HG02885 (cell line): Measurements from ENCODE around the gene GIPC3.
A peak's percentile ranks its signal among the peaks of the same experiment; 100 is the strongest.
"Not testable (repeated sequence)": the region's sequence is repeated elsewhere in the genome, so short reads cannot be mapped to it uniquely, and the experiment has no call there.

ENCODE experiments used
- ATAC-seq: cut with Tn5 transposase; IDR thresholded peaks from one replicate; pipeline ENCODE4 v1.9.1; 2021; ENCODE audit warnings: mild to moderate bottlenecking; ENCODE audit not compliant: unreplicated experiment, poor library complexity

Gene GIPC3

DNA sequence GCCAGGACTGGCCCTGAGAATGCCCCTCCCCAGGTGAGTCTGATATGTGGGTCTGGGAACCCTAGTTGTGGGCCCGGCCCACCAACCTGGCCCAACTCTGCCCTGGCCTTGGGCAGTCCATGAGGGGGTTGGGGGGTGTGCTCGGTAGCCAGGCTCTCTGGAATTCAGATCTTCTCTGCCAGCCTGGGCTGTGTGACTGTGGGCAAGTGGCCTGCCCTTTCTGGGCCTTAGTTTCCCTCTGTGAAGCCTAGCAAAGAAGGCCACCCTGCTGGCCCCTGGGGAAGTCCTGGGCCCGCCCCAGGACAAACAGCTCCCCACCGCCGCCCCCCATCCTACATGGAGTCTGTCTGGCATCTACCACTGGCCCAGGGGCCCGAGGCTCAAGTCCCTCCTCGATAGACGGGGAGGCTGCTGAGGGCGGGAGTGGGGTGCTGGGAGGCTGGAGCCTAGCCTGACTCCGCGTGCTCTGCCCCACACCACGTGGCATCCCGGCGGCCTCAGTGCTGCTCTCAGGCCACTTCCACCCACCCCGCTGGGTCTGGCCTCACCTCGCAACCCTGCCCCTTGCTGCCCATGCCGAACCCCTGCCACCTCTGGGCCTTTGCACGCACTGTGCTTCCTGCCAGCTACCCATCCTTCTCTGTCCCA is 29.7 kb downstream of the GIPC3 start:
- no peak for ATAC-seq

DNA sequence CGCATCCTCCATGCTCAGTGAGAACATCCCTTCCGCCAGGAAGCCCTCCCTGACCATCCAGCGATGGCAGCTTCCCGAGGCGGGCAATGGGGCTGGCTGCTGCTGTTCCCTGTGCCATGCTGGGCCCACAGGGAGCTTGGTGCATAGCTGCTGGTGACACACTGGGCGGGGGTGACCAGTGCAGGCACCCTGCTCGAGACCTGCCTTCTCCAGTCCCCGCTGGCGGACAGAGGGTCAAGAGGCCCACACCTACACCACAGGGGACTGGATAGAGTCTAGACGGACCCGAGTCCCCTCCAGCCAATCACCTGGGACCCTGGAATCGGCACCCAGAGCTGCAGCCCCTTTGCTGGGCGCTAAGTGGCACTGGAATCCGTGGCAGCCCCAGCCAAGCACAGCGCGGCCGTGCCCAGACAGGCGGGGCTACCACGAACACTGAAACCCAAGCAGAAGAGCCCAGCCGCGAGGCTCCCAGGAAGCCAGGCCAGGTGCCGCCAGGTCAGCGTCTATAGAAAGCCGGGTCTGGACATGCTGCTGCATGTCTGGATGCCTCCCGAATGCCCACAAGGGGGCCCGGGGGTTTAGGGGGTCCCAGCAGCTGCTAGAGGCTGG is 30.4 kb downstream of the GIPC3 start:
- ATAC-seq, result no peak

DNA sequence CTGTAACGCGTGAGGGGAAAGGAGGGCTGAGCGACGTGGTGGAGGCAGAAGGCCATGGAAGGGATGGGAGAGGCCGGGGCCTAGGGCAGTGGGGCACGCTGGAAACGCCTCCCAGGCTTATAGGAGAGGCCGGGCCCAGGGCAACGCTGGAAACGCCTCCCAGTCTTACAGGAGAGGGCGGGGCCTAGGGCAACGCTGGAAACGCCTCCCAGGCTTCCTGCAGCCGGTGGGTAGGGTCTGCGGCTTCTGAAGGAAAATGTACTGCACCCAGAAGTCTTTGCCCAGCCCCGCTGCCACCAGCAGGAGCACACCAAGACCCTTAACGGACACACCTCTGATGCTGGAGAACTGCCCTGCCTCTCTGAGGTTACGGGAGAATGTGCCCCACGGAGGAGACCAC is 32.2 kb downstream of the GIPC3 start:
- no peak for ATAC-seq

DNA sequence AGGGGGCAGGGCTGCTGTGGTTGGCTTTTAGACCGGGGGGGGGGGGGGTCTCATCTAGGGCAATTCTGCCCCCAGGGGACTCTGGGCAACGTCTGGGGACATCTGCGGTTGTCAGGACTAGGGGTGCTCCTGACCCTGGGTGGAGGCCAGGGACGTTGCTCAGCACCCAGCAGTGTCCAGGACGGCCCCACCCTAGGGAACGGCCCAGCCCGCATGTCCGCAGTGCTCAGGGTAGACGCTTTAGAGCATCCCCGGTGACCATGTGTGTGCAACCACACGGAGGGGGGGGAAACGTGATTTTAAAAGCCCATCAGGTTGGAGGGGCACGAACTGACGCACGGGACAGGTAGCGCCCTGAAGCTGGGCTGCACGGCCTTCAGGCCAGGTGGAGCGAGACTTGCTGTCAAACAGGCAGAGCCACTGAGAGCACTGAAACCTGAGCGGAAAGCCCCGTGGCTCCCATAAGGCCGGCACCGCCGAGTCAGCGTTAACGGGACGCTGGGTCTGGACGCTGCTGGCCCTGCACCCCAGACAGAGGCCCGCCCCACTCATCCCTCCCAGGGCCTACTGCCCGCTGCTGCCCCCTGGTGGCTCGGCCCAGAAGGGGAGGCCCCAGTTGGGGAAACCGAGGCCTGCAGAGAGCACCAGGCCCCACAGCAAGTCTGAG is 33.0 kb downstream of the GIPC3 start:
- no peak for ATAC-seq

DNA sequence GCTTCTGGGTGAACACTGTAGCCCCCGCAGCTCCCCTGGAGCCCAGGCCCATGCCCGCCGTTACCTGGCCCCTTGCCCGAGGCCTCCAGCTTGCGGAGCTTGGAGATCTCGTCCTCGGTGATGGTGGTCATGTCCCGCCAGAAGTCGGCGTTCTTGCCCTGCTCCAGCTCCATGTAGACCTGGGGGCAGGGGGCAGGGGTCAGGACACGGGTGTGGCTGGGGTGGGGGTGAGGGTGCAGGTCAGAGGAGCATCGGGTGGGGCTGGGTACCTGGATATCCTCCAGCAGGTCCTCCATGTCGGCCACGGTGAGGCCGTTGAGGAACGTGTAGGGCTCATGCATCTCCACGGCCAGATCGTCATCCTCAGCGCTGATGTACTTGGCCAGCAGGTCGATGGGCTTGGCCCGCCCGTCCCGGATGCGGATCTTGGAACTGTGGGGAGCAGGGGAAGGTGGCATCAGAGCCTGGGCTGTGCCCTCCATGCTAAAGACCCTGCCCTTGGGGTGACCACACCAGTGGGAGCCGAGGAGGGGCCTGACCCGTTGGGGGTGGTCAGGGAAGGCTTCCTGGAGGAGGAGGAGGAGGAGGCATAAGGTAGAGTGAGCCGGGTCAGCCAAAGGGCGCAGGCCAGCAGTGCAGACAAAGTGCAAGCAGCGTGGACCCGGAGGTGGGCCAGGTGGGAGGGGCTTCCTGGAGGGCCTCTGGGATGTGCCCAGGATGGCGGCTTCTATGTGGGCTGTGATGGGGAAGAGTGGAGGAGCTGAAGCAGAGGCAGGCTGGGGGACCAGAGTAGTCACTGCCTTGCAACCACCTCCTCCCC is 33.7 kb downstream of the GIPC3 start:
- ATAC-seq, result no peak

DNA sequence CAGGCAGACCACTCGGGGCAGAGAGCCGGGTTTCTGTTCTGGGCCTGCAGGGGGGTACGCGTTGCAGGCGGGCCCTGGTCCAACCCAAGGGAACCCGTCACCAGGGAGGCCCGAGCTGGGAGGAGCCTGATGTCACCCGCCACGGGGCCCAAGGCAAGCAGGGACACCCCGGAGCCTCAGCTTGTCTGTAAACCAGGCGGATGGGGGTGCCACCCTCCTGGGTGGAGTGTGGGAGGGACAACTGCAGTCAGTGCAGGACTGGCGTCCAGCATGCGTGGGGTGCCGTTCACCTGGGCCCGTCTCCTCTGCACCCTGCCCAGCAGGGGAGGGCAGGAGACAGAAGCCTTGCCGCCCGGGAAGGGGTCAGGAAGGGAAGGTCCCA is 34.3 kb downstream of the GIPC3 start:
- ATAC-seq, result no peak

DNA sequence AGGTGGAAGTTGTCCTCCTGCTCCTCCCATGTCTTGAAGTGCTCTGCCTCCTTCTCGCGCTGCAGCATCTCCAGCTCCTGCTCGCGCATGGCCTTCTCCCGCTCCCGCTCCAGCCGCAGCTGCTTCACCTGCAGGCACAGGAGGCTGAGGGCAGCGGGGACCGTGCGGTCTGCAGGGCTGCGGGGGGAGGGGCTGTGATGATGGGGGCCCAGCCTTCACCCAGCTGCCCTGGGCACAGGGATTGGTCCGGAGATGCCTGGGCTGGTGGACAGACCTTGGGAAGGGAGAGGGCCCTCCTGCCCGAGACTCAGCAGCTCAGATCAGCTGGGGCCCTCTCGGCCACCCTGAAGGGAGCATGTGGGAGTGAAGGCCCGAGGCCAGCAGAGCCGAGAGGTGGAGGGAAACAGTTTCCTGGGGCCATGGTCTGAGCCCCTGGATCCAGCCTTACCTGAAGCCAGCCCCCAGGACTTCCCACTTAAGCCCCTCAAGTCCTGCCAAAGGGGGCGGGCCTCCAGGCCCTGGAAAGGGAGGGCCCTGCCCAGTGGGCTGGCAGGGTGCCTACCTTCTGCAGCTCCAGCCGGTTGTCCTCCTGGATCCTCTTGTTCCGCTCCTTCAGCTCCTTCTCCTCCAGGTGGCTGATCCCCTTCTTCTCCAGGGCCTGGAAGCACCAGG is 35.0 kb downstream of the GIPC3 start:
- no peak for ATAC-seq

DNA sequence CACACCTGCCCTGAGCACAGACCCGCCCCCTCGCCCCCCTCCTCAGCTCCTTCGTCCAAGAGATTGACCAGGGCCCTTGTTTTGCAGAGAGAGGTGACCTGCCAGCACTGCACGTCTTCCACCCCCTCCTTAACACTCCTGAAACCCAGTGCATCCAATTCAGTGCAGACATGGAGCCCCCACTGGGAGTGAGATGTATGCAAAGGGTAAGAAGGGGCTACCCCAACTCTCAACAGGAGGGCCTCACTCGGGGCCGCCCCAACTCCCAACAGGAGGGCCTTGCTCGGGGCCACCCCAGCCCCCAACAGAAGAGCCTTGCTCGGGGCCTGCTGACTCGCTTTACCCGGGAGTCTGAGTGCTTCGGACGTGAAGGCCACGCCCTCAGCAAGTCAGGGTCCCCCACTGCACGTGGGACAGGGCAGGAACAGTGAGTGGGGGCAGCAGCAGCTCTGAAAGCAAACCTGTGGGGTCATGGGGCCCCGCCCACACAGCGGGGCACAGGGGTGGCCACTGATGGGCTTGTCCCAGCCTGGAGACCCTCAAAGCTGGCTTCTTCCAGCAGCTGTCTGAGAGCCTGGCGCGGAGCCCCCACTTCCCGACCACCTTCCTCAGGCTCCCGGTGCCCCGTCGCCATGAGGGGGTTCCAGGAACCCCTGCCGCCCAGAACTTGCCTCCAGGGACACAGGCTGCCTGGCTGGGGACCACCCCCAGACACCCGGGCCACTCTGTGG is 35.7 kb downstream of the GIPC3 start:
- no peak for ATAC-seq

DNA sequence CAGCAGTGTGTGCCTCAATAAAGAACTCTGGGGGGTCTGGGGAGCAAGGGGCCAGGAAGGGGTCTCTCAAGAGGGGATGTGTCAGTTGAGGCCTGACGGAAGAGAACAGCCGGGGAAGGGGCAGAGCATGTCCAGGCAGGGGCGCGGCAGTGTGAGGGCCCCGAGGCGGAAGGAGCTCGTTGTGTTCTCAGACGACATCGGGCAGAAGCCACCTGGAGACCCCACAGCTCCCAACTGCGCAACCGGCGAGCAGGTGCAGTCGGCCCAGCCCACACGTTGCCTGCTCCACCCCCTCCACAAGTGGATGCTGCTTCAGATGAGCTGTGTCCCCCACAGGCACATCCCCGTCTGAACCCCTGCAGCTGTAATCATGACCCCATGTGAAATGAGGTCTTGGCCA is 36.4 kb downstream of the GIPC3 start:
- ATAC-seq, result no peak

DNA sequence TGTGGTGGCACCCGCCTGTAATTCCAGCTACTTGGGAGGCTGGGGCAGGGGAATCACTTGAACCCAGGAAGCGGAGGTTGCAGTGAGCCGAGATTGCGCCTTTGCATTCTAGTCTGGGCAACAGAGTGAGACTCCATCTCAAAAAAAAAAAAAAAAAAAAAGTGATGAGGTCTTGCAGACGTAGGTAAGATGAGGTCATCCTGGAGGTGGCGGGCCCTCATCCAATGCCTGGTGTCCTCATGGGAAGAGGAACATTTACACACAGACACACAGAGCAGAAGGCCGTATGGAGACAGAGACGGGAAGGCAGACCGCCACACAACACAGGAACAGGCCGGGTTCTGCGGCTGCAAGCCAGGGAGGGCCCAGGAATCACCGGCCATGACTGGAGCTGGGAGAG is 36.9 kb downstream of the GIPC3 start:
- no peak for ATAC-seq

DNA sequence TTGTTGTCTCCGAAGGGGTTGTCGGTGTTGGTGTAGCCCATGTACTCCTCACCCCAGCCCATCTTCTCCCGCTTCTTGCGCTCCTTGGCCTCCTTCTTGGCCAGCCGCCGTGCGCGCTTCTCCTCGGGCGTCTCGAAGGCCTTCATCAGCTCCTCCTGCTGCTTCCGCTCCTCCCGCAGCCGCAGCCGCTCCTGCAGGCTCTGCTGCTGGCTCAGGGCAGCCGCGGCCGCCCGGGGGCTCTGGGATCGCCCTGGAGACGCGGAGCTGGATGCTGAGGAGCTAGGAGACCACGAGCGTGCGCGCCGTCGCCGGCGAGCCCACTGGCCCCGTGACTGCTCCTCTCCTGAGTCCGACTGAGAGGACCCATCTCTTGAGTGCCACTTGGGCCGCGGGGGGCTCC is 38.4 kb downstream of the GIPC3 start:
- no peak for ATAC-seq

DNA sequence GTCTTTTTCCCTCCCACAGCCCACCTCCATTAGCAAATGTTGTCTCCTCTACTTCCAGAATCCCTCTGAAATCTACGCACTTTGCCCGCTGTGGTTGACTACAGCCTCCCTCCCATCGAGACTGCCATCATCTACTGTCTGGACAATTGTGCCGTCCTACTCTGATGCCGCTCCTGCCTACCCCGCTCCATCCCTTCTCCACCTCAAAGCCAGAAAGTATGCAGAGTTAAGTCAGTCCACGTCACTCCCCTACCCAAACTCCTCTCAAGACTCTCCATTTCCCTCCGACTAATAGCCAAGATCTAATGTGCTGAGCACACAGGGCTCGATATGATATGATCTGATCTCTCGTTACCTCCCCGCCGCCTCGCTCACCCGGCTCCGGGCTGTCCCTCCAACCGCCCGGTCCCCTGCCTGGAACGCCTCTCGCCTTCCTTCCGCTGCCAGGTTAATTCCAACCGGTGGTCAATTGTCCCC is 40.8 kb downstream of the GIPC3 start:
- ATAC-seq, result no peak

DNA sequence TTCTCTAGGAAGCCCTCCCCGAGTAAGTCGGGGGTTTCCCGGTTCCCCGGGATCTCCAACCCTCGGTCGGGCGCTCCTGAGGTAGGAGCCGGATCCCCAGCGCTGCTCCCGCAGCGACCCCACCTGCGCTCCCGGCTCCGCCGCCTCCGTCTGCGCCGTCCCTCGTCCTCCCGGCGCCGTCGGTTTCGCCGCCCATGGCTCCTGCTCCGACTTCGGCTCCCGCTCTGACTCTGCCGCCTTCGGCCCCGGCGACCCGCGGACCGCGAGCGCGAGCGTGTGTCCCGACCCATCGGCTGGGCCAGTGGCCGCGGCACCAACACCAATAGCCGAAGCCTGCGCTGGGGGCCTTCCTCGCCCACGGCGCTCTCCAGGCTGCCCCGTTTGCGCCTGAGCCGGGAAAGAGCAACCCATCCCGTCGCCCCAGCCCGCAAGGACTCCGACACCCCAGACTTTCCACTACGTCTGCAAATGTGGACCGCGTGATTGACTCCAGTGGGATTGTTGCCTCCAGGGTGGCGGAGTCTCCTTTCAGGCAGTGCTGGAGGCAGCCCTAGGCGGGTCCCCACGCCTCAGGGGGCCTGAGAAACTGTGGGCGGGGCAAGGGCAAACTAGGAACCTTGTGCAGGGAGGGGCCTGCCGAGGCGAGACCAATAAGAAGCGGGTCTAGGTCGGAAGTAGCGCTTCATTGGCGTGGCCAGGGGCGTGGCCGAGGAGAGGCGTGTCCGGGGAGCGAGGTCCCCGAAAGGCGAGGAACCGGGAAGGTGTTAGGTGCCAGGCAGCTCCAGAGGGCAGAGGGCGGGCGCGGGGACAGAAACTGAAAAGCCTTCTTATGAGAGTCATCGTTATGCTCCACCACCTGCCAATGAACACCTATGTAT is 41.4 kb downstream of the GIPC3 start, which contains the start of gene CACTIN:
CACTIN (minus strand) TSS at position 318 of the 878 bp plus-strand sequence; CDS start at position 290, 28 bp downstream.
- ATAC-seq, result peak; percentile 93

DNA sequence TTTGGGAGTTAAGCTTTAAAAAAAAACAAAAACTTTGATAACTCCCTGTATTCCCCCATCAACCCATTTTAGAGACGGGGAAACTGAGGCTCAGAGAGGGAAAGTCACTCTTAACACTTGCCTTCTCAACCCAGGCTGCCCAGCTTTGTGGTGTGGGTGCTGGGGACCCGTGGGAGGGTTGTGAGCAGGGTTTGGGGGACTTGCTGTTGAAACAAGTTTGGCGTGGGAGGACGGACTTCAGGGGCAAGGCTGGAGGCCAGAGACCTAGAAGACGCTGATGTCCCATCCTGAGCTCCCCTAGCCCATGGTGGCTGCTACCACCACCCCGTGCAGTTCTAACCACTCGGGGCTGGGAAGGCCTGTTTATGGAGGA is 42.1 kb downstream of the GIPC3 start:
- ATAC-seq, result no peak

DNA sequence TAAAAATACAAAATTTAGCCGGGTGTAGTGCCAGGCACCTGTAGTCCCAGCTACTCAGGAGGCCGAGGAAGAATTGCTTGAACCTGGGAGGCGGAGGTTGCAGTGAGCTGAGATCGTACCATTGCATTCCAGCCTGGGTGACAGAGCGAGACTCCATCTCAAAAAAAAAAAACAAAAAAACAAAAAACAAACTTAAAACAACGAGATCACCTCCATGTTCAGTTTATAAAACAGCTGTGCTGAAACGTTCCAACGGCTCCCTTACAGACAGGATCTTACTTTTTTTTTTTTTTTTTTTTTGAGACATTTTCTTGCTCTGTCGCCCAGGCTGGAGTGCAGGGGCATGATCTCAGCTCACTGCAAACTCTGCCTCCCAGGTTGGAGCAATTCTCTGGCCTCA is 43.5 kb downstream of the GIPC3 start:
- not testable (repeated sequence) for ATAC-seq

DNA sequence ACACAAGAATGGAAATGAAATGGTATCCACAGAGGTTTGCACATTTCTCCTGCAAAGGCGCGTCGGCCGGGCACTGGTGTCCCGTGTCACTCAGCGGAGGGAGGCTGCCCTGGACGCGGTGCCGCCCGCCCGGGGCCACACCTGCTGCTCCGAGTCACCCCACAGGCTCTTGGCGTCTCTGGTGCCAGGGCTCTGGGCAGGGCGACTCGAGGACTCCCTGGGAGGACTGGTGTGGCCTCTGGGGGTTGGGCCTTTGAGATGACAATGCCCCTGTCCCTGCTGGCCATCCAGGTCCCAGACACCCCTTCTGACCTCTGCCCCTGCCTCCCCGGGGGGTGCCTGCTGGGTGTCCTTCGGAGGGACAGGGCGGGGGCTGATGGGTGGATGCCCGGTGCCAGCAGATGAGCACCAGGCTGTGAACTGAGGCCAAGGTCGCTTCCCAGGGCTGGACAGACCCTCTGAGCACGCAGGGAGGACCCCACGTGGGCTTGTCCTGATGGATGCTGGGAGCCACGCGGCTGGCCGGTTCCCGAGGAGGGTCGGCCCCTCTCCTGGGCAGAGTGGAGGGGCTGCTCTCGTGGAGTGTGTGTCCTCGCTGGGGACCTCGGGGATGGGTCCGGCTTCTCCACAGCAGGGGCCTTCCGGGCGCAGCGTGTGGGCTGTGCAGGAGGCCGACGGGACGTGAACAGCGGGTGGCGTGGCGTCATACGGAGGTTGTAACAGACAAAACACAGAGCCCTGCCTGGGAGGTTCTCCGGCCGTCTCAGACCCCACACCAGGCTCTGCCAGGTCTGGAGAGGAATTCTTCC is 46.0 kb downstream of the GIPC3 start:
- no peak for ATAC-seq

DNA sequence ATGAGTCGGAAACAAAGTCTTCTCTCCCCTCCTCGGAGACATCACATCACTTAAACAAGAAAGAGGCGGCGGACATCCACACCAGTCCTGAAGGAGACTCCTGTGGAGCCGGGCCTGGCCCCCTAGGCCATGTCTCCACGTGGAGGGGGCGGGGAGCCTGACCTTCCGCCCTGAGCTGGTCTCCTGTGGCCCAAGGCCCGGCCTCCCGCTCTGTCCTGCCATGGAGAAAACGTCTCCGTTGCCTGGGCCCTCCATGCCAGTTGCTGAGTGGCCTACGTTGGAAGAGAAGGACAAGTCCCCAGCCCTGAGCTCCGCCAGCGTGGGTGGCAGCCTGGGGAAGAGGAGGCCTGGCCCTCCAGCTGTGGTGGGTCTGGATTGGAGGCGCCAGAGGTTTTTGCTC is 46.8 kb downstream of the GIPC3 start:
- no peak for ATAC-seq
